GM12878 (cell line): ENCODE results near the gene HIVEP2. TPM values are rescaled to one million over a fixed set of nuclear protein-coding genes. Genes with fewer than 3 reads are reported as not detected.
A peak's percentile ranks its signal among the peaks of the same experiment; 100 is the strongest.

Experiments
- BACH1 ChIP-seq: fragments of 450-650 bp; IDR thresholded peaks from 2 replicates; pipeline ENCODE4 v1.6.1; 2017; ENCODE audit warnings: mild to moderate bottlenecking, borderline replicate concordance
- BCL11A ChIP-seq: IDR thresholded peaks from 2 replicates; pipeline ENCODE4 v1.6.1; 2011; ENCODE audit warnings: low read depth, low read length
- CEBPB ChIP-seq, 2 experiments: fragments of 150-350 bp in 1 of 2; IDR thresholded peaks; 2 replicates each; pipeline ENCODE4 v1.6.1; 2012 to 2014; ENCODE audit warnings: low read depth in 2 of 2, low read length in 2 of 2, borderline replicate concordance in 1 of 2, inconsistent platforms in 1 of 2
- CHD4 ChIP-seq: fragments of 200-600 bp; sonication (generic); IDR thresholded peaks from 2 replicates; pipeline ENCODE4 v1.6.1; 2016; ENCODE audit warnings: mild to moderate bottlenecking
- ETV6 ChIP-seq, 2 experiments: fragments of 450-650 bp in 1 of 2; IDR thresholded peaks in 1 of 2; conservative IDR thresholded peaks in 1 of 2; 2 replicates each; pipeline ENCODE4 v1.6.1; 2014; ENCODE audit warnings: antibody characterized with exemption in 1 of 2, borderline replicate concordance in 1 of 2, low read depth in 1 of 2, mild to moderate bottlenecking in 1 of 2, moderate library complexity in 1 of 2
- FOS ChIP-seq: IDR thresholded peaks from 3 replicates; pipeline ENCODE4 v1.6.1; 2011; ENCODE audit warnings: borderline replicate concordance; ENCODE audit not compliant: insufficient read length; ENCODE audit errors: extremely low read depth
- IKZF1 ChIP-seq: fragments of 450-650 bp; conservative IDR thresholded peaks from 2 replicates; pipeline ENCODE4 v1.6.1; 2017; ENCODE audit warnings: antibody characterized with exemption, mild to moderate bottlenecking
- JUNB ChIP-seq: IDR thresholded peaks from 2 replicates; pipeline ENCODE4 v1.6.1; 2016; ENCODE audit warnings: antibody characterized with exemption, mild to moderate bottlenecking
- JUND ChIP-seq: IDR thresholded peaks from 2 replicates; pipeline ENCODE4 v1.6.1; 2012; ENCODE audit warnings: low read depth, mild to moderate bottlenecking, low read length, improper control_type of control experiment, moderate library complexity
- MTA3 ChIP-seq: IDR thresholded peaks from 2 replicates; pipeline ENCODE4 v1.6.1; 2012; ENCODE audit warnings: low read length, inconsistent platforms, borderline replicate concordance
- MYC ChIP-seq: IDR thresholded peaks from 2 replicates; pipeline ENCODE4 v1.6.1; 2011; ENCODE audit warnings: mild to moderate bottlenecking, low read length, moderate library complexity, inconsistent platforms; ENCODE audit not compliant: insufficient read depth, insufficient replicate concordance, insufficient read length, severe bottlenecking
- NFIC ChIP-seq: IDR thresholded peaks from 2 replicates; pipeline ENCODE4 v1.6.1; 2012; ENCODE audit warnings: low read depth, mild to moderate bottlenecking, inconsistent platforms, low read length, moderate library complexity
- NR2C2 ChIP-seq: IDR thresholded peaks from 2 replicates; pipeline ENCODE4 v1.6.1; 2011; ENCODE audit warnings: borderline replicate concordance, low read depth; ENCODE audit not compliant: control insufficient read depth, insufficient read length
- NR2F1 ChIP-seq: fragments of 450-650 bp; conservative IDR thresholded peaks from 2 replicates; pipeline ENCODE4 v1.6.1; 2017; ENCODE audit warnings: mild to moderate bottlenecking
- NRF1 ChIP-seq: conservative IDR thresholded peaks from 2 replicates; pipeline ENCODE4 v1.6.1; 2011; ENCODE audit warnings: mild to moderate bottlenecking, low read depth, low read length, improper control_type of control experiment
- PAX5 ChIP-seq: IDR thresholded peaks from 2 replicates; pipeline ENCODE4 v1.6.1; 2011; ENCODE audit warnings: low read depth, low read length, borderline replicate concordance
- PML ChIP-seq: IDR thresholded peaks from 2 replicates; pipeline ENCODE4 v1.6.1; 2012; ENCODE audit warnings: low read length, inconsistent platforms
- SMAD1 ChIP-seq: fragments of 450-650 bp; IDR thresholded peaks from 2 replicates; pipeline ENCODE4 v1.6.1; 2018; ENCODE audit warnings: mild to moderate bottlenecking, low read depth; ENCODE audit not compliant: partially characterized antibody
- SUZ12 ChIP-seq: fragments of 200-600 bp; sonication (generic); IDR thresholded peaks from one replicate; pipeline ENCODE4 v1.6.1; 2018; ENCODE audit warnings: antibody characterized with exemption, mild to moderate bottlenecking; ENCODE audit not compliant: unreplicated experiment
- TCF12 ChIP-seq: IDR thresholded peaks from 2 replicates; pipeline ENCODE4 v1.6.1; 2011; ENCODE audit warnings: low read depth, mild to moderate bottlenecking, low read length
- ZNF274 ChIP-seq: IDR thresholded peaks from one replicate; pipeline ENCODE4 v1.8.0; 2011; ENCODE audit not compliant: insufficient read length, insufficient read depth
- ZNF384 ChIP-seq: IDR thresholded peaks from 2 replicates; pipeline ENCODE4 v1.6.1; 2012; ENCODE audit warnings: low read depth, mild to moderate bottlenecking, low read length, improper control_type of control experiment, borderline replicate concordance
- ZNF622 ChIP-seq: fragments of 450-650 bp; IDR thresholded peaks from 2 replicates; pipeline ENCODE4 v1.6.1; 2017; ENCODE audit warnings: mild to moderate bottlenecking, inconsistent platforms
- ZSCAN29 ChIP-seq: fragments of 450-650 bp; IDR thresholded peaks from 2 replicates; pipeline ENCODE4 v1.6.1; 2017; ENCODE audit warnings: mild to moderate bottlenecking, moderate library complexity
- polyA plus RNA-seq, 11 experiments: library from polyadenylated mRNA; depleted of rRNA in 4 of 11; unstranded in 6 of 11; stranded (reverse) in 5 of 11; fragments of >200 nt; fragmentation: Nextera tagmentation in 4 of 11; fragmentation: Illumina TruSeq in 1 of 11; extraction: Ambion mirVana in 4 of 11; extraction: Trizol in 1 of 11; gene quantifications; 1 replicate in 1 of 11; 2 replicates in 10 of 11; pipeline versions ENCODE4 v1.2.1 to v1.2.3, GENCODE V29; 2011 to 2016; ENCODE audit warnings: inconsistent platforms in 2 of 11, missing spikeins in 2 of 11, low read depth in 1 of 11
- total RNA-seq, 4 experiments: library from RNA; depleted of rRNA in 3 of 4; stranded (reverse); fragments of >200 nt in 3 of 4; fragmentation: Illumina TruSeq in 1 of 4; extraction: Trizol in 1 of 4; gene quantifications; 2 replicates each; pipeline versions ENCODE4 v1.2.1 to v1.2.3, GENCODE V29; 2013 to 2021
- TF ChIP-seq, protein P1 (sequence below): fragments of 450-650 bp; IDR thresholded peaks from 2 replicates; pipeline ENCODE4 v1.6.1; 2017; ENCODE audit warnings: antibody characterized with exemption, mild to moderate bottlenecking, moderate library complexity
- TF ChIP-seq, protein P2 (sequence below): fragments of 450-650 bp; IDR thresholded peaks from 2 replicates; pipeline ENCODE4 v1.6.1; 2016; ENCODE audit warnings: mild to moderate bottlenecking
- TF ChIP-seq, protein P3 (sequence below): fragments of 450-650 bp; IDR thresholded peaks from 2 replicates; pipeline ENCODE4 v1.6.1; 2017; ENCODE audit warnings: low read depth, mild to moderate bottlenecking, moderate library complexity

The HIVEP2 gene
- total and polyA plus RNA-seq, 10 of the 15 experiments (the other 5 are each of a cell fraction or from before 2014, with no cell fraction given) = 1.2 to 15.7 (median 10.2) TPM

GRCh38 chr6:142913511-142914047, 31.4 kb downstream of the HIVEP2 start (continued):
- TF ChIP-seq, protein P1, sequence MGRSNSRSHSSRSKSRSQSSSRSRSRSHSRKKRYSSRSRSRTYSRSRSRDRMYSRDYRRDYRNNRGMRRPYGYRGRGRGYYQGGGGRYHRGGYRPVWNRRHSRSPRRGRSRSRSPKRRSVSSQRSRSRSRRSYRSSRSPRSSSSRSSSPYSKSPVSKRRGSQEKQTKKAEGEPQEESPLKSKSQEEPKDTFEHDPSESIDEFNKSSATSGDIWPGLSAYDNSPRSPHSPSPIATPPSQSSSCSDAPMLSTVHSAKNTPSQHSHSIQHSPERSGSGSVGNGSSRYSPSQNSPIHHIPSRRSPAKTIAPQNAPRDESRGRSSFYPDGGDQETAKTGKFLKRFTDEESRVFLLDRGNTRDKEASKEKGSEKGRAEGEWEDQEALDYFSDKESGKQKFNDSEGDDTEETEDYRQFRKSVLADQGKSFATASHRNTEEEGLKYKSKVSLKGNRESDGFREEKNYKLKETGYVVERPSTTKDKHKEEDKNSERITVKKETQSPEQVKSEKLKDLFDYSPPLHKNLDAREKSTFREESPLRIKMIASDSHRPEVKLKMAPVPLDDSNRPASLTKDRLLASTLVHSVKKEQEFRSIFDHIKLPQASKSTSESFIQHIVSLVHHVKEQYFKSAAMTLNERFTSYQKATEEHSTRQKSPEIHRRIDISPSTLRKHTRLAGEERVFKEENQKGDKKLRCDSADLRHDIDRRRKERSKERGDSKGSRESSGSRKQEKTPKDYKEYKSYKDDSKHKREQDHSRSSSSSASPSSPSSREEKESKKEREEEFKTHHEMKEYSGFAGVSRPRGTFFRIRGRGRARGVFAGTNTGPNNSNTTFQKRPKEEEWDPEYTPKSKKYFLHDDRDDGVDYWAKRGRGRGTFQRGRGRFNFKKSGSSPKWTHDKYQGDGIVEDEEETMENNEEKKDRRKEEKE = no peak
- TF ChIP-seq PAX5 (peak; percentile 87), NR2C2 (no peak), FOS (no peak), SMAD1 (peak; percentile 25), ZNF384 (peak; percentile 65; the same call in 1 of the 2 replicates), TCF12 (peak; percentile 67; the same call in 1 of the 2 replicates), MTA3 (peak; percentile 90; the same call in 1 of the 2 replicates), JUND (peak; percentile 53; the same call in 1 of the 2 replicates), BACH1 (peak; percentile 96), NR2F1 (peak; percentile 96), IKZF1 (peak; percentile 99), BCL11A (peak; percentile 92), JUNB (no peak), ETV6 (conservative IDR thresholded peaks at IDR 0.05 in 1 of 2, IDR thresholded peaks at IDR 0.05 in 1 of 2; ENCODE audit: borderline replicate concordance in 1 of 2, low read depth in 1 of 2) (peak; percentile 87 to 99; a peak in 3 of 4 replicates), PML (peak; percentile 78; the same call in 1 of the 2 replicates), ZSCAN29 (peak; percentile 96), SUZ12 (no peak), CEBPB (IDR thresholded peaks at IDR 0.05; ENCODE audit: borderline replicate concordance in 1 of 2, low read depth in 2 of 2, low read length in 2 of 2) (peak; percentile 2 to 25; a peak in 1 of 4 replicates), ZNF622 (no peak), ZNF274 (no peak), NRF1 (no peak), CHD4 (no peak; the same call in 1 of the 2 replicates), MYC (peak; percentile 56), NFIC (peak; percentile 95)
- TF ChIP-seq, protein P2, sequence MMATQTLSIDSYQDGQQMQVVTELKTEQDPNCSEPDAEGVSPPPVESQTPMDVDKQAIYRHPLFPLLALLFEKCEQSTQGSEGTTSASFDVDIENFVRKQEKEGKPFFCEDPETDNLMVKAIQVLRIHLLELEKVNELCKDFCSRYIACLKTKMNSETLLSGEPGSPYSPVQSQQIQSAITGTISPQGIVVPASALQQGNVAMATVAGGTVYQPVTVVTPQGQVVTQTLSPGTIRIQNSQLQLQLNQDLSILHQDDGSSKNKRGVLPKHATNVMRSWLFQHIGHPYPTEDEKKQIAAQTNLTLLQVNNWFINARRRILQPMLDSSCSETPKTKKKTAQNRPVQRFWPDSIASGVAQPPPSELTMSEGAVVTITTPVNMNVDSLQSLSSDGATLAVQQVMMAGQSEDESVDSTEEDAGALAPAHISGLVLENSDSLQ = peak; percentile 37; the same call in 1 of the 2 replicates
- TF ChIP-seq, protein P3, sequence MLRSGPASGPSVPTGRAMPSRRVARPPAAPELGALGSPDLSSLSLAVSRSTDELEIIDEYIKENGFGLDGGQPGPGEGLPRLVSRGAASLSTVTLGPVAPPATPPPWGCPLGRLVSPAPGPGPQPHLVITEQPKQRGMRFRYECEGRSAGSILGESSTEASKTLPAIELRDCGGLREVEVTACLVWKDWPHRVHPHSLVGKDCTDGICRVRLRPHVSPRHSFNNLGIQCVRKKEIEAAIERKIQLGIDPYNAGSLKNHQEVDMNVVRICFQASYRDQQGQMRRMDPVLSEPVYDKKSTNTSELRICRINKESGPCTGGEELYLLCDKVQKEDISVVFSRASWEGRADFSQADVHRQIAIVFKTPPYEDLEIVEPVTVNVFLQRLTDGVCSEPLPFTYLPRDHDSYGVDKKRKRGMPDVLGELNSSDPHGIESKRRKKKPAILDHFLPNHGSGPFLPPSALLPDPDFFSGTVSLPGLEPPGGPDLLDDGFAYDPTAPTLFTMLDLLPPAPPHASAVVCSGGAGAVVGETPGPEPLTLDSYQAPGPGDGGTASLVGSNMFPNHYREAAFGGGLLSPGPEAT = peak; percentile 91
